Ishikawa (cell line): ENCODE results near the gene DNAH8.

Experiments
- CEBPB ChIP-seq: IDR thresholded peaks from 2 replicates; pipeline ENCODE4 v1.6.1; 2012
- CREB1 ChIP-seq: IDR thresholded peaks from 2 replicates; pipeline ENCODE4 v1.6.1; 2012; ENCODE audit warnings: low read depth
- EGR1 ChIP-seq: IDR thresholded peaks from 2 replicates; pipeline ENCODE4 v1.6.1; 2012
- EP300 ChIP-seq: IDR thresholded peaks from 2 replicates; pipeline ENCODE4 v1.6.1; 2012; ENCODE audit warnings: borderline replicate concordance
- FOXM1 ChIP-seq: IDR thresholded peaks from 2 replicates; pipeline ENCODE4 v1.6.1; 2012; ENCODE audit warnings: low read depth, borderline replicate concordance
- NFIC ChIP-seq: IDR thresholded peaks from 2 replicates; pipeline ENCODE4 v1.6.1; 2012
- RAD21 ChIP-seq: IDR thresholded peaks from 2 replicates; pipeline ENCODE4 v1.6.1; 2012; ENCODE audit warnings: low read depth
- TAF1 ChIP-seq: IDR thresholded peaks from 2 replicates; pipeline ENCODE4 v1.6.1; 2012; ENCODE audit warnings: low read depth, mild to moderate bottlenecking
- TCF12 ChIP-seq: IDR thresholded peaks from 2 replicates; pipeline ENCODE4 v1.6.1; 2012; ENCODE audit warnings: low read depth
- TEAD4 ChIP-seq: IDR thresholded peaks from 2 replicates; pipeline ENCODE4 v1.6.1; 2012
- YY1 ChIP-seq: IDR thresholded peaks from 2 replicates; pipeline ENCODE4 v1.6.1; 2012; ENCODE audit warnings: low read depth
- ZBTB7A ChIP-seq: IDR thresholded peaks from 2 replicates; pipeline ENCODE4 v1.6.1; 2012; ENCODE audit warnings: low read depth
- TF ChIP-seq, protein P1 (sequence below): IDR thresholded peaks from 2 replicates; pipeline ENCODE4 v1.6.1; 2012; ENCODE audit warnings: low read depth, mild to moderate bottlenecking
- TF ChIP-seq, protein P2 (sequence below): IDR thresholded peaks from 2 replicates; pipeline ENCODE4 v1.6.1; 2012
- TF ChIP-seq, protein P3 (sequence below): IDR thresholded peaks from 2 replicates; pipeline ENCODE4 v1.6.1; 2012

The DNAH8 gene

DNA sequence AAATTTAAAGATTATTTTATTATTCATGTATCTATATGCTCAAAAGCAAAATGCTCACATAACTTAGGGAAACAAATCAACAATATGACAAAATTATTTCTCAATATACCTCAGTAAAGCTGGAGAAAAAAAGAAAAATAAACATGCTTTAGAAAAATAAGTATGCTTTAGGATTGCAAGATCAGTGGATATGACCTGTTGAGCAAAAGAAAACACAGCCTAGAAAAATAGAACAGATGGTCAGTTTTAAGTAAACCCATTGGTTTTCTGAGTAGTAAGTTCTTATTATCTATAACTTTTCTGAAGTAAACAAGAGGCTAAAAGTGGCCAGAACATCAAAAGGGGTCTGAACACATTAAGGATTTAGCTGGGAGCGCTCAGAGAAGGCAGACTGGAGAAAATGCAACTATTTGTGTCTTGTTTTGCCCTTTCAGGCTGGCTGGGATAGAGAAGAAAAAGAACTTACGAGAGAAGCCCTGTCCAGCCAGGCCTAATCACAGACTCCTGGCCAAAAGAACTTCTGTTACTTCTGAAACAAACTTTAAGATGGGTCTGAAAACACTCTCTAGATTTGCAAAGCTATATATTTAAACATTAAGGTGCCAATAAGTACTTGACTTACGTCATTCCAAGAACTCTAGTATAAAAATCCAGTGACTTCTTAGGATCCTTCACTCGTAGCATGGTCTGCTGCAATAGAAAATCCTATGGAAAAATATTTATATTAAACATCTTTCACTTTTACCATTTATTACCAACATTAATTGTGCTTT, 28.7 kb upstream of the DNAH8 start:
- no peak for TF ChIP-seq EP300

DNA sequence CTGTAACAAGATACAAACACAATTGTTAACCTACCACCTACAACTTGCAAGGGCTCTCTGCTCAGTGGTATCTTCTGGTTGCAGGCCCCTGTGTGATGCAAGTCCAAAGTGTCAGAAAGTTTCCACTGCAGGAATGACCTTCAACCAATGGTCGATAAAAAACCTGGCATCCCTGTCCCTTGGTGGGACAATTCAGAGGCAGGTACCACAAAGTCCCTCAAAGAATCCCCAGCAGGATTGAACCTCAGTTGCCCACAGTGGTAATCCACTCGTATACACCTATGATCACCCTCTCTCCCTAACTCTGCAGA, 28.1 kb upstream of the DNAH8 start:
- TF ChIP-seq, protein P1, sequence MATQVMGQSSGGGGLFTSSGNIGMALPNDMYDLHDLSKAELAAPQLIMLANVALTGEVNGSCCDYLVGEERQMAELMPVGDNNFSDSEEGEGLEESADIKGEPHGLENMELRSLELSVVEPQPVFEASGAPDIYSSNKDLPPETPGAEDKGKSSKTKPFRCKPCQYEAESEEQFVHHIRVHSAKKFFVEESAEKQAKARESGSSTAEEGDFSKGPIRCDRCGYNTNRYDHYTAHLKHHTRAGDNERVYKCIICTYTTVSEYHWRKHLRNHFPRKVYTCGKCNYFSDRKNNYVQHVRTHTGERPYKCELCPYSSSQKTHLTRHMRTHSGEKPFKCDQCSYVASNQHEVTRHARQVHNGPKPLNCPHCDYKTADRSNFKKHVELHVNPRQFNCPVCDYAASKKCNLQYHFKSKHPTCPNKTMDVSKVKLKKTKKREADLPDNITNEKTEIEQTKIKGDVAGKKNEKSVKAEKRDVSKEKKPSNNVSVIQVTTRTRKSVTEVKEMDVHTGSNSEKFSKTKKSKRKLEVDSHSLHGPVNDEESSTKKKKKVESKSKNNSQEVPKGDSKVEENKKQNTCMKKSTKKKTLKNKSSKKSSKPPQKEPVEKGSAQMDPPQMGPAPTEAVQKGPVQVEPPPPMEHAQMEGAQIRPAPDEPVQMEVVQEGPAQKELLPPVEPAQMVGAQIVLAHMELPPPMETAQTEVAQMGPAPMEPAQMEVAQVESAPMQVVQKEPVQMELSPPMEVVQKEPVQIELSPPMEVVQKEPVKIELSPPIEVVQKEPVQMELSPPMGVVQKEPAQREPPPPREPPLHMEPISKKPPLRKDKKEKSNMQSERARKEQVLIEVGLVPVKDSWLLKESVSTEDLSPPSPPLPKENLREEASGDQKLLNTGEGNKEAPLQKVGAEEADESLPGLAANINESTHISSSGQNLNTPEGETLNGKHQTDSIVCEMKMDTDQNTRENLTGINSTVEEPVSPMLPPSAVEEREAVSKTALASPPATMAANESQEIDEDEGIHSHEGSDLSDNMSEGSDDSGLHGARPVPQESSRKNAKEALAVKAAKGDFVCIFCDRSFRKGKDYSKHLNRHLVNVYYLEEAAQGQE, result no peak
- TF ChIP-seq TCF12 (no peak), NFIC (no peak), RAD21 (no peak), YY1 (no peak), FOXM1 (no peak)
- TF ChIP-seq, protein P2, sequence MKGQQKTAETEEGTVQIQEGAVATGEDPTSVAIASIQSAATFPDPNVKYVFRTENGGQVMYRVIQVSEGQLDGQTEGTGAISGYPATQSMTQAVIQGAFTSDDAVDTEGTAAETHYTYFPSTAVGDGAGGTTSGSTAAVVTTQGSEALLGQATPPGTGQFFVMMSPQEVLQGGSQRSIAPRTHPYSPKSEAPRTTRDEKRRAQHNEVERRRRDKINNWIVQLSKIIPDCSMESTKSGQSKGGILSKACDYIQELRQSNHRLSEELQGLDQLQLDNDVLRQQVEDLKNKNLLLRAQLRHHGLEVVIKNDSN, result no peak
- TF ChIP-seq, protein P3, sequence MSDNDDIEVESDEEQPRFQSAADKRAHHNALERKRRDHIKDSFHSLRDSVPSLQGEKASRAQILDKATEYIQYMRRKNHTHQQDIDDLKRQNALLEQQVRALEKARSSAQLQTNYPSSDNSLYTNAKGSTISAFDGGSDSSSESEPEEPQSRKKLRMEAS, result no peak

DNA sequence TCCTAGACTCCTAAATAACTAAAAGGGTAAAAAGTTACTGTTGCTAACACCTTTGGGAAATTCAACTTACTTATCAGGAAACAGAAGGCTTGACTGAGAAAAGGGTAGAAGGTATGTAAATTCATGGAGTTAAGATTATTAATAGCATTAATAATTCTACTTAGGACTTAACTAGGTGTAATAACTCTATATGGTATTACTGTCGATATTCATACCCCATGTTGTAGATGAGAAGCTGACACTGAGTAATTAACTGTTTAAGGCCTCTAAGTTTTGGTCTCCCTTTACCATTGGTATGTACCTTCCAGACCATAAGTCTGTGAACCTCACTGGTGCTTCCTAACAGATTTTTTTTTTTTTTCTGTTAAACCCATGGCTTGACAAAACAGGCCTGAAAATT, 27.6 kb upstream of the DNAH8 start:
- TF ChIP-seq EP300 (no peak), FOXM1 (no peak), TAF1 (no peak), YY1 (no peak), TCF12 (no peak), RAD21 (no peak)
- TF ChIP-seq, protein P2, result no peak
- TF ChIP-seq, protein P3, result no peak

DNA sequence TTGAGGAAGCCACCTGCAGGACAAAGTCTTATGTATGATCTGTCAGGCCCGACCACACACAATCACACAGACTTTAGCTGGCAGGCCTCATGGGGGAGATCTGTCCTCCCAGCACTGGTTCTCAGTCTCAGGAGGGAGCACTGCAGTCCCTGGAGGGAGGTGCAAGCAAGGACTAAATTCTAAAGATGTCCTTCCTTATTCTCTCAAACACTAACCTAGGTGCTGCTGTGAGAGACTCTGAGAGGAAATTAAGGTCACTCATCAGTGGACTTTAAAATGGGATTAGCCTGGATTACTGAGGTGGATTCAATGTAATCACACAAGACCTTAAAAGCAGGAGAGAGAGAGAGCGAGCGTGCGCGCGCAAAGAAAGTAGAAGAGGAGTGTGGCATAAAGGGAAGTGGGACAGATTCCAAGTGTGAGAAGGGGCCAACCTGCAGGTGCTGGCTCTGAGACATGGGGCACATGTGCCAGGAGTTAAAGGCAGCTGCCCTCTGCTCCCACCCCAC, 26.5 kb upstream of the DNAH8 start:
- TF ChIP-seq ZBTB7A (no peak), YY1 (no peak), TEAD4 (no peak), CREB1 (no peak), FOXM1 (no peak), CEBPB (no peak), RAD21 (no peak), NFIC (no peak)
- TF ChIP-seq, protein P3, result no peak
- TF ChIP-seq, protein P1, result no peak

DNA sequence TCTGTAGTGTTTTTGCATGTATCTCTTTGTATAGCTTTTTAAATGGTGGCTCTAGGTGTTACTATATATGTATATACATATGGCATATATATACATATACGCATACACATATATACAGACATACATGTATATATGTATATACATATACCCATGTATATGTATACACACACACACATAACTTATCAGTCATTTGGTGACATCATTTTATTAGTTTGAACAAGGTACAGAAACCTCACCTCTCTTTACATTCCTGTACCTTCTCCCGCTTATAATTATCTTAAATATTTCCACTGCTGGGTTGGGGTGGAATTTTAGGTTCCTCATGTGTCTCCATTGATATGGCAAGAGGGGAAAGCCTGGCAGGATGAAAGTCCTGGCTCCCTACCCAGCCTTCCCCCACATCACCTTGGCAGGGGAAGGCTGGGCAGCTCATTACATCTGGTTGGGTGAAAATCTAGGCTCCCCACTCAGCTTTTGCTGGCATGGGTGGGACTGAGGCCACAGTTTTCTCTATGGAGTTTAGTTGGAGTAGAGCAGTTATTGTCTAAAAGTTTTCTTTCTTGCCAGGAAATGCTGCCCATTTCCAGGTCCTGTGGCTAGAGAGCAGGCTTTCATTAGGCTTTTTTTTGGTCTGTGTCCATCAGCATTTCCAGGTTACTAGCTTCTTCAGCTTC, 19.7 kb upstream of the DNAH8 start:
- no peak for TF ChIP-seq FOXM1
- TF ChIP-seq, protein P3, result no peak
- TF ChIP-seq, protein P1, result no peak
- TF ChIP-seq, protein P2, result no peak
- TF ChIP-seq EP300, result no peak
- TF ChIP-seq TAF1, result no peak
- TF ChIP-seq YY1, result no peak
- no peak for TF ChIP-seq ZBTB7A
- no peak for TF ChIP-seq TCF12
- no peak for TF ChIP-seq EGR1
- TF ChIP-seq NFIC, result no peak
- TF ChIP-seq CEBPB, result no peak
- no peak for TF ChIP-seq RAD21
- TF ChIP-seq TEAD4, result no peak
- TF ChIP-seq CREB1, result no peak
